GM21576 (cell line): ENCODE measurements around the gene TANC1.

Source experiments
- ATAC-seq: cut with Tn5 transposase; IDR thresholded peaks from one replicate; pipeline ENCODE4 v1.9.1; 2021; ENCODE audit warnings: mild to moderate bottlenecking, moderate library complexity; ENCODE audit not compliant: unreplicated experiment

The TANC1 gene

DNA sequence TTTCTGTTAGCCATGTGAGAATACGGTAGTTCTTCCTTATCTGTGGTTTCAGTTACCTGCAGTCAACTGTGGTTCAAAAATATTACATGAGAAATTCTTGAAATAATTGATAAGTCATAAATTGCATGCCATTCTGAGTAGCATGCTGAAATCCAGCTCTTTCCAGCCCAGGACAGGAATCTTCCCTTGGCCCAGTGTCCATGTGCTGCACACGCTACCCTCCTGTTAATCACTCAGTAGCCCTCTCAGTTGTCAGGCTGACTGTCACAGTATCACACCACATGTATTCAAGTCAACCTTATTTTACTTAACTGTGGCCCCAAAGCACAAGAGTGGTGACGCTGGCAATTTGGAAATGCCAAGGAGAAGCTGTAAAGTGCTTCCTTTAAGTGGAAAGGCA, 141.1 kb downstream of the TANC1 start:
- ATAC-seq = no peak

DNA sequence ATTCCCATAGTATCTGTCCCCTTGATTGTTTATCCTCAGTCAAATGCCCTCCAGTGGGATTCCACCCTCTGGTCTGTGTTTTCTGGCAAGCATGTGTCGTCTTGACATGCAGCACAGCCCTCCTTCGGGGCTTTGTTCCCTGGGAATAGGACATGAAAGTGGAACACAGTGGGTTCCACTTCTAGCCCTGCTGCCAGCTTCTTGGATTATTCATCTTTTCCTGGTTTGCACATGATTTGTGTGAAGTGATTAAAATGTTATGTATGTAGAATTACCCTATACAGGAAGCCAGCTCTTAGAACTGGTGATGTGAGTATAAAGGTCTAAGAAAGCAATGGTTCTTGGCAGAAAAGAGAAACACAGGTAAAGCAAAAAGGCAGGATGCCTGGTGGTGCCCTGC, 142.3 kb downstream of the TANC1 start:
- no peak for ATAC-seq

DNA sequence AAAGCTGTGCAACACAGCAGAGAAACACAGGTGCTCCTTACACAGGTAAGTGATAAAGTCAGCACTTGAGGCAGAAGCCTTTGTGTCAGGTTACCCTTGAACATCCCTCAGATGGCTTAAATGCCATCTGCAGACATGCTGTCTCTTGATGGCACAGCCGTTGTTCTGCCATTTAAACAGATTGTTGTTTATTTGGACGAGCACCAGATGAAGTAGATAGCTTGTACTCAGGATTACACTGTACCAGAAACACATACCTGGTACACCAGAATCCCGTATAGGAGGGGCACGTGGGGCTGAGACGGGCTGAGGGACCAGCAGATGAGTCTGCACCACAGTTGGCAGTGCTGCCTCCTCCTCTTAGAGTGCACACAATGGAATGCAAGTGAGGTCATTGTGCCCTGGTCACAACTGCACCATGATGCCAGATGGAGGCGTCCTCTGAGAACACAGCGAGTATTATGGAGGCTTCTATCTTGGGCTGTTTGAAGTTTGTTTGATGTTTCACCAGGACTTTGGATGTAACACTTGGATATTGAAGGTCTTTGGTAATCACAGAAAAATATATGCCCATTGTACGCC, 143.0 kb downstream of the TANC1 start:
- ATAC-seq = no peak

DNA sequence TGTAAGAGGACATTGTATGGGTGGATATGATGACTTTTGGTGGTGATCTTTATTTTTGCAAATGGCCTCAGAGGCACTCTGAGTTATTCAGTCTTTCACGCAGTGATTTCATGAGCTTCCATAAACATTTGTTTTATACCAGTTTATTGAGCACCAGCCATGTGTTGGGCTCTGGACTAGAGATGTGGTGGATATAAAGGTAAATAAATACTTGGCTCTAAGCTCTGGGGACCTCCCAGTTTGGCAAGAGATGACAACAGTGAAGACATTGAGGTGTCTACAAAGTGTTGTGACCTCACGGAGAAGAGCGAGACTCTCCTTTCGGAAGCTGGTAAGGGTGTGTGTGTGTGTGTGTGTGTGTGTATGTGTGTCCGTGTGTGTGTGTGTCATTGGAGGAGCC, 146.4 kb downstream of the TANC1 start:
- no peak for ATAC-seq

DNA sequence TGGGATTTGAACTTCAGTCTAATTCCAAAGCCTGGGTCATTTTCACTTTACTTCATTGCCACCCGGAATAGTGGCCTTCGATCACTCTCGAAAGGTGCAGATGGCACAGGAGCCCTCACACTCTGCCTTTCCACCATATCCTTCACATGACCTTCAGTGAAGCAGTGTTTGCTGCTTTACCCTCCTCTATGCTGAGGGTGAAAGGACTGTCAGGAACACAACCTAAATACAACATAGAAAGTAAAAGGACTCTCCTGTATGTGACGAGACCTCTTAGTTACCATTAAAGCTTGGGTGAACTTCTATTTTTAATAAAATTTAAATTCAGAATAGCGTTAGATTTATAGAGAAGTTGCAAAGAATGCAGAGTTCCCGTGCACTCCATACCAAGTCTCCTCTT, 148.5 kb downstream of the TANC1 start:
- ATAC-seq = no peak

DNA sequence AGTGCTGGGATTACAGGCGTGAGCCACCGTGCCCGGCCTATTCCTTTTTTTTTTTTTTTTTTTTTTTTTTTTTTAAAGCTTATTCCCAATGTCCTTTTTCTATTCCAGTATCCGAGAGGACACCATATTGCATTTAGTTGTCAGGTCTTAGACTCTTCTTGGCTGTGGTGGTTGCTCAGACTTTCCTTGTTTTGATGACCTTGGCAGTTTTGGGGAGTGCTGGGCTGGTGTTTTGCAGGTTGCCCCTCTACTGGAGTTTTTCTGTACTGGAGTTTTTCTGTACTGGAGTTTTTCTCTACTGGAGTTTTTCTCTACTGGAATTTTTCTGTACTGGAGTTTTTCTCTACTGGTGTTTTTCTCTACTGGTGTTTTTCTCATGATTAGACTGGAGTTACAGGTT, 149.2 kb downstream of the TANC1 start:
- ATAC-seq = no peak

DNA sequence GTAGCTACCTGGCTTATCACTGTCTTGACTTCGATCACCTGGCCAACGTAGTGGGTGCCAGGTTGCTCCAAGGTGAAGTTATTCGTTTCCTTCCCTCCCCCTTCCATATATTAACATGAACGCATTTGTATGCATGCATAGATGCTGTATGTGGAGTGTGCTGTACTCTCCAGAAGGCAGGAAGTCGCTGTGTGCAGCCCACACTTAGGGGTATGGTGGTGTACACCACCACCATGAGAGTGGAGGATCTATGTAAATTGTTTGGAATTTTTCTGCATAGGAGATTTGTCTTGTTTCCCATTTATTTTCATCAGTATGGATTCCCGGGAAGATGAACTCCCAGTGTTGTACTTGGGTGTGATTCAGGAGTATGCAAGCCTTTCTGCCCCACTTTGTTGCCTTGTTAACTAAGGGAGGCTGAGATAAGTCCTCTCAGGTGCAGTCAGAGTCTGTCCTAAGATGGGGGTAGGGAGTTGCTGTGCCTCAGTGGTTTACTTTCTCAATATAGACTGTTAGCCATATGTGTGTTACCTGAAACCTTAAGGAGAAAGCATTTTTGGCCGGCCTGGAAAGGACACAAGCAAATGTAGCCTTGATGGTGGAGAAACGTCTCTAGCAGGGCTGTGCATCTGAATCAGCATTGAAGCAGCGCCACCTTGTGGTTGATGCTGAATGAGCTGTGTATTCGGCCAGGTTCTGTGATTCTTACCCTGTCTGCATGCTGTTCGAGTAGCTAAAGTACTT, 149.8 kb downstream of the TANC1 start:
- peak; percentile 91 for ATAC-seq

DNA sequence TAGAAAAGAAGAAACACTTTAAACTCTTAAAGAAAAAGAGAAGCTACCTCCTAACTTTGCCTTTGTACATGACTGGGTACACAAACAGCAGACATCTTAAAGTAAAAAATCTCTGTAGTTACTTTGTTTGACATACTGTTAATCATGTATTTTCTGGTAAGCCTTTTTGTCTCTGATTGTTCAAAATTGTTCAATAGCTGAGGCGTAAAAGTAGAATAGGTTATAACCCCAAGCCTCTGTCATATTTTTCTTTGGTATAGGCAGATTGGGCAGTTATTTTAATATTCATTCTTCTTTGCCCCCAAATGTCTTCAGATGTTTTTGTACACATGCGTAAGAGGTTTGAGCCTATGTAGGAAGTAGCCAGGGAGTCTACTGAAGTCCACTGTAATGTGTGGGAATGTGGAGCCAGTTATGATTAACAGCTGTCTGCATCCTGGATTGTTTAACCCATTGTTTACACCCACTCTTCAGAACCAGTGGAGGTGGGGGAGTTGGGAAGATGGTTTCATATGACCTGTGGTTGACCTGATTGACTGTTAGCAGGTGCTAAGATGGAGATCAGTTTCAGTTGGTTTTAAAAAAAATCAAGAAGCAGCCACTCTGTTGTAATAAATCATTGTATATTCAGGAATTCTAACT, 150.5 kb downstream of the TANC1 start:
- no peak for ATAC-seq

DNA sequence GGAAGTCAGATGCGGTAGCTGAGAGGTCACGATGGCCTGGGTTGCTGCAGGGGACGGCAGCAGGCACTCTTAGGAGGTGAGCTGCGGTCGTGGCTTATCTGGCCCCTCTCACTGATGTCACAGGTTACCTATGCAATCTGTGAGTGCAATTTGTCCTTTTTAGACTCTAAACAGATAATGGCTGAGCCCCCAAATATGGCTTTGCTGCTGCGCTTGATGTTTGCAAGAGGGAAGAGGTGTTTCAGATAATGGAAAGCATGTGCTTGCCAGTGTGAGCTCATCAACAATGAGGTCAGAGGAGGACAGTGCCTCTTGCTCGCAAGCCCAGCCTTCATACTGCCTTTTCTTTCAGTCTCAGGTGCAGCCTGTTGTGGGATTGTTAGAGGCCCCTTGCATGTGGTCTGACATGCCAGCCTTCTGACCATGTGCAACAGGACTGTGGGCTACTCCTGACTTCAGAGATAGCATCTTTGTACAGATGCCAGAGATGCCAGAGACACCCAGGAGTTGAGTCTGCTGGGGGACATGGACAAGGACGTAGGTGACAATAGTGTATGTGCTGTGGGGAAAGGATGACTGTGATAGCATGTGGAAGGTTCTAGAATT, 151.3 kb downstream of the TANC1 start:
- no peak for ATAC-seq

DNA sequence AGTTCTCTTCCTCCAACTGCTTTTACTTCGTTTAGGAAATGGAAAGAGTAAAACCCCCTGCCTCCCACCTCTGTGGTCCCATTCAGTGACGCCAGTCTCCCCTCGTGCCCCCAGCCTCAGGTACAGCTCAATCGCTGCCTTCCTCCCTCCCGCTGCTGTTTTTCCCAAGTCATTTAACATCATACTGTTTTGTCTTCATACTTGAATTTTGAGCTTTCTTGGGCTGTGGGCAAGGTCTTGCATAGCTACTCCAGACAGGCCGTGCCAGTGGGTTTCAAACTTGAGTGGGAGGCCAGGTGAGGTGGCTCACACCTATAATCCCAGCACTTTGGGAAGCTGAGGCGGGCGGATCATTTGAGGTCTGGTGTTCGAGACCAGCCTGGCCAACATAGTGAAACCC, 155.3 kb downstream of the TANC1 start:
- ATAC-seq = no peak

DNA sequence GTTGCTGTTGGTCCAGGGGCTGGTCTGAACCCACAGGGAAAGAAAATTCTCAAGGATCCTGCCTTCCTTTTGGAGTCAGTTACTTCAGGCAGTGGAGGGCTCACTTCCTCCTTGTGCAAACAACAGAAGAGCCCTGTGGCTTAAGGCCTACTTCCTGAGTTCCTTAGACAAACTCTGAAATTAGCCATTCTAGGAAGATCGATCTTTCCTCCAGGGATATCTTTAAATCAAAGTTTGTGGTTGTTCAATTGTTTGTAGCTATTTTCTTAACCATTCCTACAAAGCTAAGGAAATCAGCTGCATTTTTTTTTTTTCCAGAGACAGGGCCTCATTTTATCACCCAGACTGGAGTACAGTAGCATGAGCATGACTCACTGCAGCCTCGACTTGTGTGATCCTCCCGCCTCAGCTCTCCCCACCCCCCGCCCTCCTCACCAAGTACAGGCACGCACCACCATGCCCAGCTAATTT, 156.0 kb downstream of the TANC1 start:
- ATAC-seq = no peak

DNA sequence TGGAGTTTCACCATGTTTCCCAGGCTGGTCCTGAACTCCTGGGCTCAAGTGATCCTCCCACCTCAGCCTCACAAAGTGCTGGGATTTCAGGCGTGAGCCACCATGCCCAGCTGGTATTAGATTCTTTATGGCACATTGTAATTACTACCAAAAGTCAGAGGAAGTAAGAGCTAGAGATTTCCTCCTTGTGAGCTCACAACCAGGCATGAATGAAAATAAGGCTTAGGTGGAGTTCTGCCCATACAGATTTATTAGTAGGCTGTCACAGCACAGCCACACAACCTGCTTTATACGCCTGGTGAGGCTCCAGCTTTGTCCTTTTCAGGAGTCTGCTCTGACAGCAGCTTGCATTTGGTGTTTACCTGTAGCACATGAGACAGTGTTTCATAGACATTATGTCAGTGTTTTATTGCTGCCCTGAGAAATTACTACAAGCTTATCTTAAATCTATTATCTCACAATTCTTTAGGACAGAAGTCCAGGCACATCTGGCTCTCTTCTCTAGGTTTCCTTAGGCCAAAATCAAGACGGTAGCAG, 156.6 kb downstream of the TANC1 start:
- no peak for ATAC-seq

DNA sequence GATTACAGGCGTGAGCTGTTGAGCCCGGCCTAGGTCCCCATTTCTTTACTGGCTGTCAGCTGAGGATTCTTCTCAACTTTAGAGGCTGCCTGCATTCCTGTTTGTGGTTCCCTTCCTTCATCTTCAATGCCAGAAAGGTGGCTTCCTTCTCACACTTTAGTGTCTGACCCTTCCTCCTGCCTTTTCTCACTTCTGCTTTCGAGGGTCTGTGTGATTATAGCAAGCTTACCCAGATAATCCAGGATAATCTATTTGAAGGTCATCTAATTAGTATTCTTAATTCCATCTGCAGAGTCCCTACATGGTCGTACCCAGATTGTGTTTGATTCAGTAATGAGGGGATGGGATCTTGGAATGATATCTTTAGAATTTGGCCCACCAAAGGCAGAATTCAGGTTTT, 157.4 kb downstream of the TANC1 start:
- no peak for ATAC-seq

DNA sequence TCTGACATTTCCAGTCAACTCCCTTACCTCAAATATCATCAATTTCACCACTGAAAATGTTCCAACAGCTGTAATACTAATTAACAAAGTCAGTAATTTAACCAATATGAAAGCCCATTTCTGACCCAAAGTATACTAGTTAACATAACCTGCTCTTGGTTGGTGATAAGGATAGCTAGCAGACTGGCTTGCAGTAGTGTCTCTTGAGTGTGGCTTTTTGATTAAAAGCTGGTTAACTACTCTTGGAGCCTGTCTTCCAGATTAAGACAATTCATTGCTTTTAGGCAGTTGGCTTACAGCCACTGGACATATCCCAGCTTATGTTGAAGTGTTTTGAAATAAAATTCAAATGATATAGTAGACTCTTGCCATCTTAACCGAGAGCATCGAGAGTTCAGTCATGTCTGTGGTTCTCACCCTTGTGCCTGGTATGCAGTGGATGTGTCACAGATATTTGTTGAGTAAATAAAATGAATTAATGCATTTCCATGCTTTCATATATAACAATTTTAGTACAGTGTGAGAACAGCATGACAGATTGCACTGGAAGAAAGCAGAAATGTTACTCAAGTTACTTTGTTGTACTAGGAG, 158.1 kb downstream of the TANC1 start:
- no peak for ATAC-seq

DNA sequence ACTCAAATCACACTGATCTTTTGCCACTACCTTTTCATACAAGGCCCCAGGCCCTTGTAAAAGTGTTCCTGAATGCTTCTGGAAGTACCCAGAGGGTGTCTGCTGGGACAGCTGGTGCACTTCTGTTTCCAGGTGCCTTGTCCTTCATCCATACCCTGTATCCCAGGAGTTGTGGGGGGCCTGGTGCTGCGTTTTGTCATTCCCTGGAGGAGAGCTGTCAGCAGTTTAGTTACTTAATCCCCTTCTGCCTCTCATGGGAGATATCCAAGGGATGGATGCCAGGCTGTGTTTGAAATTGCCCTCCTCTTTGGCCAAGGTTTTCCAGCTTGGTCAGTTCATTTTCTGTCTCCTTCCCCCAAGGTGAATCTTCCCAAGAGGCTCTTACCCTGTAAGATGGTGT, 159.8 kb downstream of the TANC1 start:
- ATAC-seq = no peak

DNA sequence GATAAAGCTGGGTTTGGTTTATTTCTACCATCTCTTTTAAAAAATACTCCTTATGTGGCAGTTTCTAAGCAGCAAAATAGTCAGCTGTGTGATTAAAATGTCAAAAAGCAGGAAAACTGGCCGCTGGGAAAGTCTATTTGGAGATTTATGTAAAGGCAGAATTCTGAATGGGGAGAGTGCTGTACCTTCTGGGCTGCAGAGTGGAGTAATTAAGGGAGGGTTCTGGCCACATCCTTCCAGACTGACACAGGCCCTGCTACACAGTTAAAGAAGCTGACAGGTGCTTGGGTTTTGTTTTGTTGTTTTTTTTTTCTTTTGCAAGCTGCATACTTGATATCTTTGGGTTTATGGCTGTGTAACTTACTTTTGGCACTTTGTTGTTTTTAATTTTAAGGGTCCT, 160.8 kb downstream of the TANC1 start:
- no peak for ATAC-seq

DNA sequence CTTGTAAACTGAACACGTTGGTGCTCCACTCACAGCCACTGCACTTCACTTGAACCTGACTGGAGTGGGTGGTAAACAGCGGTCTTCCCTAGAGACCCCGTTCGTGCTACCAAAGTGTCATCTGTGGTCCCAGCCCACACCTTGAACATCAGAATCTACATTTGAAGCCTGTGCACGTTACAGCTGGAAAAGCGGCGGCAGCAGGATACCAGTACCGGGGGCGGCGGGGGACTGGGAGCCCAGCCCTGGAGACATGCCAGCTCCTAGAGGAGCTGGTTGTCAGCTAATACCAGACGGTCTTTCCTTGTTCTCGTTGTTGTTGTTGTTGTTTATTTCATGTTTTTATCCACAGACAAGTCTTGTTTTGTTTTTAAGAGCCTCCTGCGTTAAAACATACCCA, 161.4 kb downstream of the TANC1 start:
- no peak for ATAC-seq

DNA sequence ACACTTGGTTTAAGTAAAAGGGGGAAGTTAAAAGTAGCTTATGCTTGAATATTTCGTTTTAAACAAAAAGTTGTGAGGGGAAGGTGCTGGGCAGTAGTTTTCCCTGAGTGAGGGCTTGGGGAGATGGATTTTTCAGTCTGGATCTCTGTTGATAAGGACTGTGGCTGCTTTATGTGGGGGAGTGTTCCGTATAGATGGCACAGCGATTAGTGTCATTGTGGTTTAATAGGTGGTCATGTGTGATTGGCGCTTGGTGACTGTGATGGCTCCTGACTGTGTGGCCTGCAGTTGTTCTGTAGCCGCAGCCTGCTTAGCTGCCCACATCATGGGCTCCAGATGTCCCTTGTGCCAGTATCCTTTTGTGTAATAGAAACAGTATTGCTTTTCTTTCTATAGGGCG, 161.9 kb downstream of the TANC1 start:
- ATAC-seq = no peak

DNA sequence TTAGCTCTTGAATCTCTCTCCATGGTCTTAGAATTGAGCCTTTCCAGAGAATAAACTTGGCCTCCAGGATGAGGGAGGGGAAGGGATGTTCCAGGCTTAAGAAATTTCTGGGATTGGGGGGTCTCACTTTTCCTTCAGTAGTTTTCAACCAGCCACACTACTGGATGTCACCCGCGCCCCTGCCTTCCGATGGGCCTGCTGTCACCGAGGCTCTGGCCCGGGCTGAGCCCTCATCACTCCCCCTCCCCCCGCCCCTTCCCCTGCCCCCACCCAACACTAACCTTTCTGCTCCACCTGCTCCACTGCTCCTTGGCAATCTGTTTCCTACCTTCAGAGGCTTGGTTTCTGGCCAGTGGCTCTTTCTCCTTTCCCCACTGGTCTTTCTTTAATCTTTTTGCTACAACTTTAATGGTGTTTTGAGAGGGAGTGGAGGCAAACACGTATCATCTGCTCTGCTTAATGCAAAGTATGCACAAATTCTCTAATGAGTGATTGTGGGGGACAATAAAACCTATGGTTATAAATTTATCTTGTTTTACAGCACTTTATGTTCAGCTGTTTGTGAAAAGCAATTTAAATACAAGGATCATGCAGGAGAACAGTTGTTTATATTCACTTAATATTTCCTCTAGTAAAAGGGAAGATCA, 162.9 kb downstream of the TANC1 start:
- ATAC-seq = no peak

DNA sequence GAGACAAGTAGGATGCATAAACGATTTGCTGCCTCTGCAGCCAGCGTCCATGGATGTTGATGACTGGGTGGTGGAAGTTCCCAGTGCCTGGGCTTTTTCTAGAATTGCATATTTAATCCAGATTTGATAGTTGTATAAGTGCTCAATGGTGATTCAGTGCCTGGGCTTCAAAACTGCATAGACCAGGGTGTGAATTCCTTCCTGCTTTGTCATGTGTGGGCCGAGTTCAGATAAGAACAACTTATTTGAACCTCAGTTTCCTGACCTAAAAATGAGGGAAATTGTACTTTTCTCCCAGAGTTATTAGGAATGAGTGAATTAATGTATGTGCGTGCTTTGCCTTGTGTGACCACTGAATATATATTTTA, 163.5 kb downstream of the TANC1 start:
- ATAC-seq = no peak

DNA sequence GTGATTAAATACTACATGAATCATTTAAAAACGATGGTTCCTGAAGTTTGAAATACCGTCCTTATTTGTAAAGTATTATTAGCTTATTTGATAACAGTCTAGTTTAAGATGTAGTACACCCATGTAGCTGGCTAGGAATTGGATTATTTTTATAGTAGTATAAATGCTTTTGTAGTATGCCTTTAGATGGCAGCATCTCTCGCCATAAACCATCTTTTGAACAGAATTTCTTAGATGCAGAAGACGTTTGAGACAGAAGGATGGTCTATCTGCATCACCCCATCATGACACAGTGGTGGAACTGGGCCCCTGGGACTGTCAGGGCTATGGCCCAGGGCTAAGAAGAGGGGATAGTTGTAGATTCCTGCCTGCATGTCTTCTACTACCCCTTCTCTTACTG, 165.4 kb downstream of the TANC1 start:
- ATAC-seq = no peak
